Kidney (tissue), 14 donors: ENCODE measurements around the gene EBF4. TPM values are rescaled to one million over a fixed set of nuclear protein-coding genes. Genes with fewer than 3 reads are reported as not detected.

Experiments used
- DNase-seq, 5 donors: peaks; one replicate each; pipeline ENCODE4 v3.0.0-alpha.2; 2013 to 2020
- FAIRE-seq: peaks from 2 replicates; lab custom pipeline; 2012; peaks lifted over from hg19 to GRCh38; lab: Jason Lieb, UNC
- H3K27ac ChIP-seq, 2 donors: one replicate each; pipeline ENCODE4 v1.7.0; 2013; ENCODE audit warnings: low read depth in 2 of 2, low read length in 2 of 2, inconsistent platforms in 1 of 2
- H3K27me3 ChIP-seq: one replicate; pipeline ENCODE4 v1.7.1; 2013; ENCODE audit warnings: low read length, inconsistent platforms; ENCODE audit not compliant: control insufficient read depth, insufficient read depth
- H3K36me3 ChIP-seq, 3 donors: one replicate each; pipeline versions ENCODE4 v1.7.0 to v1.7.1; 2013; ENCODE audit warnings: low read length in 3 of 3, control low read depth in 1 of 3, inconsistent platforms in 1 of 3; ENCODE audit not compliant: insufficient read depth in 3 of 3, control insufficient read depth in 2 of 3
- H3K4me1 ChIP-seq, 3 donors: one replicate each; pipeline versions ENCODE4 v1.7.0 to v1.7.1; 2013; ENCODE audit warnings: low read length in 3 of 3, inconsistent platforms in 1 of 3, low read depth in 1 of 3; ENCODE audit not compliant: control insufficient read depth in 2 of 3, insufficient read depth in 2 of 3
- H3K4me3 ChIP-seq, 3 donors: one replicate each; pipeline versions ENCODE4 v1.7.0 to v1.8.1; 2013; ENCODE audit warnings: low read length in 3 of 3, control low read depth in 1 of 3, inconsistent platforms in 1 of 3
- H3K9ac ChIP-seq, 3 donors: one replicate each; pipeline versions ENCODE4 v1.7.0 to v1.7.1; 2013; ENCODE audit warnings: low read length in 3 of 3, control low read depth in 1 of 3, inconsistent platforms in 1 of 3
- H3K9me3 ChIP-seq, 3 donors: one replicate each; pipeline versions ENCODE4 v1.7.0 to v1.7.1; 2013; ENCODE audit warnings: low read length in 3 of 3, control low read depth in 1 of 3, inconsistent platforms in 1 of 3; ENCODE audit not compliant: control insufficient read depth in 2 of 3, insufficient read depth in 1 of 3
- intact Hi-C: fragments of 100-400 bp; cut with DNase I; formaldehyde crosslinking; loops from one replicate; pipeline ENCODE4 v1.11.1; 2022
- polyA plus RNA-seq: library from polyadenylated mRNA; stranded (reverse); fragments of 350-450 nt; fragmentation: Illumina TruSeq; extraction: RNeasy Lipid Tissue Mini Kit (QIAGEN cat#74804); gene quantifications from one replicate; pipeline ENCODE4 v1.2.3, GENCODE V29; 2014; ENCODE audit warnings: low read depth, low replicate concordance; ENCODE audit not compliant: insufficient read depth
- total RNA-seq: library from RNA; stranded (reverse); fragmentation: NEBNext Ultra II Directional; extraction: Animal tissue kit (Norgen Biotek cat#: 25700); gene quantifications from one replicate; pipeline ENCODE4 v1.2.1, GENCODE V29; 2021
- TF ChIP-seq, protein P1 (sequence below): IDR thresholded peaks from 3 replicates; pipeline ENCODE4 v1.5.1; 2012; ENCODE audit warnings: mild to moderate bottlenecking, moderate library complexity, borderline replicate concordance; ENCODE audit not compliant: insufficient read depth; ENCODE audit errors: extremely low read depth
- donor health status: control.
- donor health status: control.
- donor health status: control.
- donor health status: control.
- donor health status: control.
- donor health status: DM: yes; HTN: yes; CAD: no.
- donor health status: Normal renal cell carcinoma (clear cell type).

The EBF4 gene
- total and polyA plus RNA-seq, 2 donors from 2014 or later = 8.8 to 10.2 TPM

DNA sequence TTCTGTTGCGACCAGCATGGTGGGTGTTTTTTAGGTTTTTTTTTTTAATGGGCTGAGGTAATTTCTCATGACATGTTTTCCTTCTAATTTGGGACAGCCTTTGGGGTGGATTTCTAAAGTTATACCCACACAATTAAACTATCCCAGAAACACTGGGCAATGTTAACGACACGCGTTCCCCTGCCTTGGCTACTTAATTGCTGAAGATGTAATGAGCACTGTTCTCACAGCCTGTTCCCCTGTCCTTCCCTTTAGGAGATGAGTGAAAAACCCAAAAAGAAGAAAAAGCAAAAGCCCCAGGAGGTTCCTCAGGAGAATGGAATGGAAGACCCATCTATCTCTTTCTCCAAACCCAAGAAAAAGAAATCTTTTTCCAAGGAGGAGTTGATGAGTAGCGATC, 34.9 kb upstream of the EBF4 start:
- intact Hi-C loops = no loop called here
- DNase-seq = no peak
- Histone ChIP-seq H3K27me3 (no peaks in the 10 kb centered on the region), H3K9me3 (no peaks in the 10 kb centered on the region), H3K36me3 (peaks cover 29 to 82% (median 45%) of the 10 kb centered on the region in 3 donors), H3K27ac (no peak overlapping the region), H3K4me3 (no peak overlapping the region), H3K4me1 (peaks cover 0 to 11% (median 5%) of the 10 kb centered on the region in 3 donors), H3K9ac (no peak overlapping the region)
- FAIRE-seq = no peak
- TF ChIP-seq, protein P1, sequence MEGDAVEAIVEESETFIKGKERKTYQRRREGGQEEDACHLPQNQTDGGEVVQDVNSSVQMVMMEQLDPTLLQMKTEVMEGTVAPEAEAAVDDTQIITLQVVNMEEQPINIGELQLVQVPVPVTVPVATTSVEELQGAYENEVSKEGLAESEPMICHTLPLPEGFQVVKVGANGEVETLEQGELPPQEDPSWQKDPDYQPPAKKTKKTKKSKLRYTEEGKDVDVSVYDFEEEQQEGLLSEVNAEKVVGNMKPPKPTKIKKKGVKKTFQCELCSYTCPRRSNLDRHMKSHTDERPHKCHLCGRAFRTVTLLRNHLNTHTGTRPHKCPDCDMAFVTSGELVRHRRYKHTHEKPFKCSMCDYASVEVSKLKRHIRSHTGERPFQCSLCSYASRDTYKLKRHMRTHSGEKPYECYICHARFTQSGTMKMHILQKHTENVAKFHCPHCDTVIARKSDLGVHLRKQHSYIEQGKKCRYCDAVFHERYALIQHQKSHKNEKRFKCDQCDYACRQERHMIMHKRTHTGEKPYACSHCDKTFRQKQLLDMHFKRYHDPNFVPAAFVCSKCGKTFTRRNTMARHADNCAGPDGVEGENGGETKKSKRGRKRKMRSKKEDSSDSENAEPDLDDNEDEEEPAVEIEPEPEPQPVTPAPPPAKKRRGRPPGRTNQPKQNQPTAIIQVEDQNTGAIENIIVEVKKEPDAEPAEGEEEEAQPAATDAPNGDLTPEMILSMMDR = no peak

DNA sequence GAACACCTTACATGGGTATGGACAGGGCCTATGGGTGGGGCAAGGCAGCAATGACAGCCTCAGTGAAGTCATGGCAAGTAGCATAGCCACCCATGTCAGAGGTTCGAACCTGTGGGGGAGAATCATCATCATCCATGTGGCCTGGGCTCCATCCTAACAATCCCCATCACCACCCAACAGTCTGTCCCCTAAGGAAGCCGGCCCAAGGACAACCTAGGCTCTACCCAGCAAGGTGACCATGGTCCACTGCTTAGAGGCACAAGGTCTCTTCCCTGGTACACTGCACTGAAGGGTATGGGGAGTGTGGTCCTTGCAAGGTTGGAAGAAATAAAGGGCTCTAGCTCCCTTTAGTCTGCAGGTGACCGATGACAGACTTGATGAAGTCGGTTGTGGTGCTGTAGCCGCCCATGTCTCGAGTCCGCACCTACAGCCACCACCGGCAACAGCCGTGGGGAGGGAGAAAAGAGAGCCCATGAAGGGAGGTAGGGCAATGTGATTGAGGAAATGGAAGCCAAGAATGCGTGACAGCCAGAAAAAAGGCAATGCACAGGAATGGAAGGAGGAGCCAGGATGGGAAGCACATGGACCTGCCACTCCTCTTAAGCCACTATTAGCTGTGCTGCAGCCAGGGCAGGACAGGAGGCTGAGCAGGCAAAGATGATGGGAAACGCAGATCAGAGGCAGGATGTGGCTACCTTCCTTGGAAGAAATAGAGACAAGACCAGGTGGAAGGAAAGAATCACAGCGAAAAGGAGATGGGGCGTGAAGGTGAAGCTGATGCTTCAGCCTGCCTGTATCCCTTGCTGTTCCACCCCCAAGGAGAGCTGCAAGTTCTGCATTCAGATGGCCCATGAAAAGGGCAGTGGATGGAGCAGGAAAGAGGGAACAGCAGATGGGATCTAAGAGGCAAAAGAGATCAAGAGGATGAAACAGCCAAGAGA, 33.9 kb upstream of the EBF4 start:
- Histone ChIP-seq H3K9ac (no peak overlapping the region), H3K27me3 (no peaks in the 10 kb centered on the region), H3K9me3 (no peaks in the 10 kb centered on the region), H3K4me1 (peaks cover 2 to 10% (median 5%) of the 10 kb centered on the region in 3 donors), H3K36me3 (peaks cover 29 to 82% (median 45%) of the 10 kb centered on the region in 3 donors), H3K4me3 (no peak overlapping the region), H3K27ac (no peak overlapping the region)
- DNase-seq (no peak), FAIRE-seq (no peak)
- intact Hi-C loops = no loop called here
- TF ChIP-seq, protein P1 = no peak

DNA sequence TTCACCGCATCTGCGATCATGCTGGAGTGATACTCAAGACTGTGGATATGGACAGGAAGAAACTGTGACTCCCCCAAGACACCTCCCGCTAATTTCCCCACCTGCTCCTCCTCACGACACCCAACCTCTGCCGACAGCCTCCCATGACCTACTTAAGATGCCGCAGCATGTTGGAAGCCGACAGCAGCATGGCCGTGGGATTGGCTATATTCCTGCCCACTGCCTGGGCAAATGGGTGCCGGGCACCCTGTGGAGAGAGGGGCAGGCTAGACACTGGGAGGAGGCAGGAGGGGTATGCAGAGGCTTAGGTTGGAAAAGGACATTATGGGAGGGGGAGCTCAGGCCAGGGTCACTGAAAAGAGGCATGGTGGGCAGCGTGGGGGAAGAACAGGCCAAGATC, 33.0 kb upstream of the EBF4 start:
- H3K27ac ChIP-seq = no peak overlapping the region
- H3K36me3 ChIP-seq = peaks cover 26 to 76% (median 45%) of the 10 kb centered on the region in 3 donors
- intact Hi-C loops = no loop called here
- no peak overlapping the region for H3K4me3 ChIP-seq
- peaks cover 0 to 5% (median 2%) of the 10 kb centered on the region in 3 donors for H3K4me1 ChIP-seq
- no peak for DNase-seq
- no peaks in the 10 kb centered on the region for H3K27me3 ChIP-seq
- TF ChIP-seq, protein P1 = no peak
- no peak for FAIRE-seq
- H3K9me3 ChIP-seq = no peaks in the 10 kb centered on the region
- no peak overlapping the region for H3K9ac ChIP-seq
